Measurements from ENCODE around the gene SARS2.

Gene SARS2

GRCh38 chr19:38918526-38918925 is 12.0 kb downstream of the SARS2 start:
- Histone ChIP-seq H3K4me3 (ENCODE audit: insufficient read depth, low read length, poor library complexity, severe bottlenecking) (no peak overlapping the region), H3K27ac (ENCODE audit: low read depth, low read length) (no peak overlapping the region), H3K9me3 (ENCODE audit: insufficient read depth, low read length) (no peaks in the 10 kb centered on the region), H3K4me2 (ENCODE audit: low read depth, low read length, poor library complexity, severe bottlenecking) (no peak overlapping the region), H3K27me3 (ENCODE audit: low read length) (no peaks in the 10 kb centered on the region), H3K9ac (ENCODE audit: low read length) (no peak overlapping the region), H3F3A (ENCODE audit: insufficient read depth) (no peaks in the 10 kb centered on the region), H3K79me2 (ENCODE audit: insufficient read depth, low read length) (no peaks in the 10 kb centered on the region), H4K20me1 (ENCODE audit: low read depth, low read length) (no peaks in the 10 kb centered on the region), H3K9me2 (replicated peaks; ENCODE audit: insufficient read depth, low read length) (no peaks in the 10 kb centered on the region), H3K36me3 (ENCODE audit: low read length) (no peaks in the 10 kb centered on the region), H2AFZ (ENCODE audit: low read depth, low read length, severe bottlenecking) (no peak overlapping the region)
- TF ChIP-seq EZH2phosphoT487 (conservative IDR thresholded peaks at IDR 0.05; ENCODE audit: low read length) = no peak
- no peak for TF ChIP-seq CTCF (IDR thresholded peaks at IDR 0.05; ENCODE audit: insufficient read depth, low read length, poor library complexity, severe bottlenecking)

DNA sequence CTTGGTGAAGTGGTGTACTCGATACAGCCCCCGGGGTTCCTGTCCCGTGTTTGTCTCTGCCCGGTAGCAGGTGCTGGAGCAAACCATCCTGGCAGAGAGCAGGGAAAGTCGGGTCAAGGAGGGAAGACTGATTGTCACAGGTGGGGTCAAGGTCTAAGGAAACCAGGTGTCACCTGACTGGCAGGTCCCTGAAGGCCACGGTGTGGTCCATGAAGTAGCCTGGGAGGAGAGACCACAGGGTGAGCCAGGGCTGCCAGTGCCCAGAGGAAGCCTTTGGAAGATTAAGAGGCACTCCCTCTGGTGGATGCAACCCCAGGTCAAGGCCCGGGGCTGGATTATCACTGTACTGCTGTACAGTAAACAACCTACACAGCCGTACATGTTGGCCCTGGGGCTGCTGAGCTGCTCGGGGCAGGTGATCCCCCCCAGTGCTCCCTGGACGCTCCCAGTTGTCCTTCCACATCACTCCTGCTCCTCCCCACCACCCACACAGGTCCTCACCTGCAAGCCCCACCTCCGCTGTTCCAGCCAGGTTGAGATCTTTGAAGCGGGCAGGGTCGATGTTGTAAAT is 12.6 kb downstream of the SARS2 start:
- Histone ChIP-seq H3K27me3 (ENCODE audit: low read length) (no peaks in the 10 kb centered on the region), H3K9me2 (replicated peaks; ENCODE audit: insufficient read depth, low read length) (no peaks in the 10 kb centered on the region), H3K9me3 (ENCODE audit: insufficient read depth, low read length) (no peaks in the 10 kb centered on the region), H3K27ac (ENCODE audit: low read depth, low read length) (no peak overlapping the region), H4K20me1 (ENCODE audit: low read depth, low read length) (no peaks in the 10 kb centered on the region), H3K4me2 (ENCODE audit: low read depth, low read length, poor library complexity, severe bottlenecking) (no peak overlapping the region), H3K9ac (ENCODE audit: low read length) (no peak overlapping the region), H3K36me3 (ENCODE audit: low read length) (no peaks in the 10 kb centered on the region), H3F3A (ENCODE audit: insufficient read depth) (no peaks in the 10 kb centered on the region), H3K79me2 (ENCODE audit: insufficient read depth, low read length) (no peaks in the 10 kb centered on the region), H3K4me3 (ENCODE audit: insufficient read depth, low read length, poor library complexity, severe bottlenecking) (no peak overlapping the region), H2AFZ (ENCODE audit: low read depth, low read length, severe bottlenecking) (no peak overlapping the region)
- TF ChIP-seq CTCF (IDR thresholded peaks at IDR 0.05; ENCODE audit: insufficient read depth, low read length, poor library complexity, severe bottlenecking) (no peak), EZH2phosphoT487 (conservative IDR thresholded peaks at IDR 0.05; ENCODE audit: low read length) (no peak)

DNA sequence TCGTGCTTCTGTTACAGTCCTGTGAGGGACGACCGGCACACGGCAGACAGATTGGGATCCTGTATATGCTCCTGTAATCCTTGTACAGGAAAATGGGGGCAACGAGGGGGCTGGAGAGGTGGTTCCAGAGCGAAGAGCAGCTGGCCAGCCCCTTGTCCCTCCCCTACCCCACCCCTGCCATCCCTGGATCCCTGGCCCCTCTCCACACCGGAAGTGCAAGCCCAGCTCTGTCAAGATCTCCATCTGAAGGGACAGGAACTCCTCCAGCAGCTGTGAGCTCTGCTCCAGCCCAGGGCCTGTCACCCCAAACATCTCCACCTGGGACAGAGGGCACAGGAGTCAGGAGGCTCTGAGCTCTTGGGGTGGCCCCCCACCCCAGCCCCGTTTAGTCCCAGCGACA is 13.0 kb downstream of the SARS2 start:
- Histone ChIP-seq H3K4me3 (ENCODE audit: insufficient read depth, low read length, poor library complexity, severe bottlenecking) (no peak overlapping the region), H2AFZ (ENCODE audit: low read depth, low read length, severe bottlenecking) (no peak overlapping the region), H3K27ac (ENCODE audit: low read depth, low read length) (no peak overlapping the region), H3K4me2 (ENCODE audit: low read depth, low read length, poor library complexity, severe bottlenecking) (no peak overlapping the region), H3F3A (ENCODE audit: insufficient read depth) (no peaks in the 10 kb centered on the region), H3K9ac (ENCODE audit: low read length) (no peak overlapping the region), H3K9me3 (ENCODE audit: insufficient read depth, low read length) (no peaks in the 10 kb centered on the region), H4K20me1 (ENCODE audit: low read depth, low read length) (no peaks in the 10 kb centered on the region), H3K36me3 (ENCODE audit: low read length) (no peaks in the 10 kb centered on the region), H3K9me2 (replicated peaks; ENCODE audit: insufficient read depth, low read length) (no peaks in the 10 kb centered on the region), H3K79me2 (ENCODE audit: insufficient read depth, low read length) (no peaks in the 10 kb centered on the region), H3K27me3 (ENCODE audit: low read length) (no peaks in the 10 kb centered on the region)
- TF ChIP-seq EZH2phosphoT487 (conservative IDR thresholded peaks at IDR 0.05; ENCODE audit: low read length) (no peak), CTCF (IDR thresholded peaks at IDR 0.05; ENCODE audit: insufficient read depth, low read length, poor library complexity, severe bottlenecking) (no peak)
